OCI-LY7 (cell line): Measurements from ENCODE around the gene ASB5.
"Not testable (repeated sequence)": the region's sequence is repeated elsewhere in the genome, so short reads cannot be mapped to it uniquely, and the experiment has no call there.

Source experiments
- EZH2phosphoT487 ChIP-seq: fragments of 200-600 bp; sonication (generic); IDR thresholded peaks from 2 replicates; pipeline ENCODE4 v1.6.1; 2018; ENCODE audit warnings: low read depth, borderline replicate concordance, mild to moderate bottlenecking, mixed run types, antibody characterized with exemption, low read length, moderate library complexity, mixed read lengths
- TF ChIP-seq, protein P1 (sequence below): fragments of 200-600 bp; sonication (generic); conservative IDR thresholded peaks from 2 replicates; pipeline ENCODE4 v1.5.1; 2014; ENCODE audit warnings: mild to moderate bottlenecking, antibody characterized with exemption, low read length, moderate library complexity, mixed read lengths

DNA sequence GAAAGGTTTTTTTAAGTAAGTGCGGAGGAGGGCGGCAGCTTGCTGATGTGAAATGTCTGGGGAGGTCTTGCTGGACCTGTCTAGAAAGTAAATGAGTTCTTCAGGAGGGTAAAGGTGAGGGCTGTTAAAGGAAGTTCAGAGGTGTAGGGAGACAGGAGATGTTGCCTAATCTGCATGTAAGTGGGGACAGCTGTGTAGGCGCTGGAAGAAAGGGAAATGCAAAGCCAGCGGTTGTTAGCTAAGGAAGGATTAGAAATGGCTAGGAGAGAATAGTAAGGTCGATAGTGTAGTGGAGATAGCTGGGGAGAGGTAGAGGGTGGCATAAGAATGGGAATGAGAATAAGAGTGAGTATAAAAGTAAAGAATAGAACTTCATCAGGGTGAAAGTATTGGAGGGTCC, 26.9 kb upstream of the ASB5 start:
- TF ChIP-seq, protein P1, sequence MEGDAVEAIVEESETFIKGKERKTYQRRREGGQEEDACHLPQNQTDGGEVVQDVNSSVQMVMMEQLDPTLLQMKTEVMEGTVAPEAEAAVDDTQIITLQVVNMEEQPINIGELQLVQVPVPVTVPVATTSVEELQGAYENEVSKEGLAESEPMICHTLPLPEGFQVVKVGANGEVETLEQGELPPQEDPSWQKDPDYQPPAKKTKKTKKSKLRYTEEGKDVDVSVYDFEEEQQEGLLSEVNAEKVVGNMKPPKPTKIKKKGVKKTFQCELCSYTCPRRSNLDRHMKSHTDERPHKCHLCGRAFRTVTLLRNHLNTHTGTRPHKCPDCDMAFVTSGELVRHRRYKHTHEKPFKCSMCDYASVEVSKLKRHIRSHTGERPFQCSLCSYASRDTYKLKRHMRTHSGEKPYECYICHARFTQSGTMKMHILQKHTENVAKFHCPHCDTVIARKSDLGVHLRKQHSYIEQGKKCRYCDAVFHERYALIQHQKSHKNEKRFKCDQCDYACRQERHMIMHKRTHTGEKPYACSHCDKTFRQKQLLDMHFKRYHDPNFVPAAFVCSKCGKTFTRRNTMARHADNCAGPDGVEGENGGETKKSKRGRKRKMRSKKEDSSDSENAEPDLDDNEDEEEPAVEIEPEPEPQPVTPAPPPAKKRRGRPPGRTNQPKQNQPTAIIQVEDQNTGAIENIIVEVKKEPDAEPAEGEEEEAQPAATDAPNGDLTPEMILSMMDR: not testable (repeated sequence)
- TF ChIP-seq EZH2phosphoT487: not testable (repeated sequence)
